Amniotic stem cell (primary cell): Measurements from ENCODE around the gene PIK3AP1.
"Not testable (repeated sequence)": the region's sequence is repeated elsewhere in the genome, so short reads cannot be mapped to it uniquely, and the experiment has no call there.

ENCODE experiments used
- DNase-seq: peaks from one replicate; lab custom pipeline; 2025; lab: John Stamatoyannopoulos, UW

The PIK3AP1 gene

DNA sequence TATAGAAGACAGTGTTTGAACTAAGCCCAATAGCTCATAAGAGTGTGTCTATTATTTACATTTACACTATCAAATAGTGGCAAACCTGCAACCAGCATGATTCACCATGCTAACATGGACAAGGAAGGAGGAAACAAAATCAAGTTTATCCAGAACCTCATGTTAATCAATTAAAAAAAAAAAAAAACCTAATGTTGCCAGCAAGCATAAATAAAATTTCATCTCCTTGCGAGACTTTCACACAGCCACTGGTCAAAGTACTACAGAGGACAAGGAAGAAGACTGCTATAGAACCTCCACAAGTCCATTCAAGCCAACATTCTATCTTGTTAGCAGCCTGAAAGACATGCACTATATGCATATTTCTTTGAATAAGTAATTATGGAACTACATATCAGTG, 143.2 kb downstream of the PIK3AP1 start:
- no peak for DNase-seq

DNA sequence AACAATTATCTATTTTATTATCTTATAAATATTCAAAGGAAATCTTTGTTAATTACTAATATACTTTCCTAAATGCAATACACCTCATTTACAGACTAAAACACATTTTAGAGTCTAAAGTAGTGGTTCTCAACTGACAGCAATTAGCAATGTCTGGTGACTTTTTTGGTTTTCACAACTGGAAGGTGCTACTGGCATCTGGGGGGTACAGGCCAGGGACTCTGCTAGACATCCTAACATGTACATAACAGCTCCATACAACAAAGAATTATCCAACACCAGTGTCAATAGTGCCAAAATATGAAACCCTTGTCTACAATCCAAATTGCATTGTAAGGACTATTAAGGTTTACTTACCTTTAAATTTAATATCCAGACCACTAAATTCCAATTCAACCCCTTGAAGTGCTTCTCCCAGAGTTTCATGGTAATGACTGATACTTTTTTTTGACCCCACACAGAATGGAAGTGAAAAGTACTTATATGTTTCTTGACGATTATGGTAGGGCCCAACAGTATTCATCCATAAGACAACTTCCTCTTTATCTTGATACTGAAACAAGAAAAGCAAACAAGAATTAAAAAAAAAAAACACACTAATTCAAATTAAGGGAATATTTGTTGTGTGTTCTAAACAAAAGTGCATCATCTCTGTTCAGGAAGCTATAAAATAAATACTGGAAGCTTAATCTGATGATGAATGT, 143.9 kb downstream of the PIK3AP1 start:
- DNase-seq, result no peak

DNA sequence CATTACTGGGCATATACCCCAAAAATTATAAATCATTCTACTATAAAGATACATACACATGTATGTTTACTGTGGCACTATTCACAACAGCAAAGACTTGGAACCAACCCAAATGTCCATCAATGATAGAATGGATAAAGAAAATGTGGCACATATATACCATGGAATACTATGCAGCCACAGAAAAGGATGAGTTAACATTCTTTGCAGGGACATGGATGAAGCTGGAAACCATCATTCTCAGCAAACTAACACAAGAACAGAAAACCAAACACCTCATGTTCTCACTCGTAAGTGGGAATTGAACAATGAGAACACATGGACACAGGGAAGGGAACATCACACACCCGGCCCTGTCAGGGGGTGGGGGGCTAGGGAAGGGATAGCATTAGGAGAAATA, 145.8 kb downstream of the PIK3AP1 start:
- DNase-seq, result not testable (repeated sequence)

DNA sequence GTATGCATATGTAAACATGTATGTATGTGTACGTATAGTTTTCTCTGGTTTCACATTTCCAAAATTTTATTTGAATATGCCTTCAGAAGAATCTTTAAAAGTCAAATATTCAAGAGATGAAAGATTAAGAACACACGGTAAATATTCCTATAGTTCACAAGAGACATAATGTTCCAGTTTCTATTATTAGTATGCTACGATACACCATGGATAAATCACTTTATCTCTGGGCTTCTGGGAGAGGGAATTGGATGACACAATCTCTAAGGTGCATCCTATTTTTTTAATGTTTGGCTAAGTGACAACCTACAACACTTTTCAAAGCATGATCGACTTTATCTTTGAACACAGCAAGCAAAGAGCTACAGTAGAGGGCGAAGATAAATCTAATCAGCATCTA, 147.3 kb downstream of the PIK3AP1 start:
- no peak for DNase-seq

DNA sequence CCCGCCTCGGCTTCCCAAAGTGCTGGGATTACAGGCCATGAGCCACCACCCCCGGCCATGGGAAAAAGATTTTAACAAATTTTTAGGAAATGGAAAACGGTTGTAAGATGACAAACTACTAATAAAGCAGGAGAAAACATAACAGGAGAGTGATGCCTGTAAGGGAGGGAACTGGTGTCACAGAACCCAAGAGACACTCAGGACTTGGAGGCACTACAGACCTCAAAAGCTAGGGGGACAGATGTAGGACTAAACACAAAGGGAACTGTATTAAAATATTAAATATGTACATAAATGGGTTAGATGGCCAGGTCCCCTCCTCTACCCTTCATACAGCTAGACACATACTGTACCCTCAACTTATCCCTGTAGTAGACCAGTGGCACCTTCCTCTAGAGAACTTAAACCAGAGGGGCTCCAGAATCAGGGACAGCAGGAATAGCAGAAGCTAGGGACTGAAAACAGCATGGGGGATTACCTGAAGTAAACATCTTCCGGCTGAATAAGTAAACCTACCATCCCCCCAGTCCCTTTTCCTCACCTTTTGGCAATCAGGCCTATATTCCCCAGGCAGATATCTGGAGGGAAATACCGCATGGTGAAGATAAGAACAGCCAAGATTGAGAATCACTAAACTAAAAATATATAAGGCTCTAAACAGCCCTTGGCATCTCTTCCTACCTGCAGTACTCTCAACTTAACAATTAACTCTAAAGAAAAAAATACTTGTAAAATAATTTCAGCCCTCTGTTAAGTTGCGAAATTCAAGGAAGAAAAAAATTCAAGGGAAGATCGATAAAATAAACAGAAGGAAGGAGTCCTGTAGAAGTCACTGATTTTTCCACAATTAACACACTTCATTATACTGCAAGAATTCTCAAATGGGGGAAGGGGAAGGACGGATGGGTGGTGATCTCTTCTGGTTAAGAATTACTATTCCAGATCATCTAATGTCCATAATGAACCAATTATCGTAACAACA, 149.0 kb downstream of the PIK3AP1 start:
- no peak for DNase-seq

DNA sequence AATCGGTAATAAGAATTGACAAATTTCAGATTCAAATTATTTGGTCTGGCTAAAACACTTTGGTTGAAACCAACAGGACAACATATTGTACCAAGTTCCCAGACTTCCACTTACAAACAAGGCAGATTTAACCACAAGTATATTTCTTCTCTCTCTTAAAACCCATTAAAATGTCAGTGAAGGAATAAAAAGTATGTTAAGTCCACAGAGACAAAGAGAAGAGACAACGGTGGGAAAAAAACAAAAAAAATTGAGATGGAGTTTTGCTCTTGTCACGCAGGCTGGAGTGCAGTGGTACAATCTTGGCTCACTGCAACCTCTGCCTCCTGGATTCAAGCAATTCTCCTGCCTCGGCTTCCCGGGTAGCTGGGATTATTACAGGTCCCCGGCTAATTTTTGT, 149.8 kb downstream of the PIK3AP1 start:
- DNase-seq, result no peak

DNA sequence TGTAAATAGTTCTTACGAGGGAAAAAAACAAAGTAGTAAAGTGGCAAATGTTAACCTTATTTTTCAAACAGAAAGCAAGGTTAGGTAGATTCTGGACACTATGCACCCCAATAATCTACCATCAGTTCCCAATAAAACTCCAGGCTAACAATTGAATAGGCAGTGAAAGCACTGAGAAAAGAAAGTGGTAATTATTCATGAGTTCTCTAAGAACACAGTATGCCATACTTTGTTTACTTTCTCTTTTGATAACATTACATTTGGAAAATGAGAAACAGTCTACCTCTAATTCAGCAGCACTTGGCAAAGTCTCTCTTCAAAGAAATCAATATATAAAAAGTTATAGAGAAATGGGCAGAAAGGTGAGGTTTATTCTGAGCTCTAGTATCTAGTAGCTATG, 151.9 kb downstream of the PIK3AP1 start:
- no peak for DNase-seq

DNA sequence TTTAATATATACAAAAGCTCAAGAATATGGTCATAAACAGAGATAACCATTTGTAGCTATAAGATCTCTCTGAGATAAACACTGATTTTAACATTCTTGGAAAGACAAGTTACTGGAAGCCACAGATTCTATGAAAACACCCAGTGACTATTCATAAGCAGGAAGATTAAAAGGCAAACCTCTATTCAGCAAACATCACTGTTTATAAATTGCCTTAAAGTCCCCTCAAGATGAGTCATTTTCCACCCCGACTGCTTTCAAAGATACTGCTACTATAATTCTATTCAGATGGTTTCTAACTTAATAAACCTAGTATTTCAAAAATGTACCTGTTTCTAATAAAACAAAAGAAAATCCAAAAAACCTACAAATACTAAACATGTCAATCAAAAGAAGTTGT, 154.5 kb downstream of the PIK3AP1 start:
- DNase-seq, result no peak

DNA sequence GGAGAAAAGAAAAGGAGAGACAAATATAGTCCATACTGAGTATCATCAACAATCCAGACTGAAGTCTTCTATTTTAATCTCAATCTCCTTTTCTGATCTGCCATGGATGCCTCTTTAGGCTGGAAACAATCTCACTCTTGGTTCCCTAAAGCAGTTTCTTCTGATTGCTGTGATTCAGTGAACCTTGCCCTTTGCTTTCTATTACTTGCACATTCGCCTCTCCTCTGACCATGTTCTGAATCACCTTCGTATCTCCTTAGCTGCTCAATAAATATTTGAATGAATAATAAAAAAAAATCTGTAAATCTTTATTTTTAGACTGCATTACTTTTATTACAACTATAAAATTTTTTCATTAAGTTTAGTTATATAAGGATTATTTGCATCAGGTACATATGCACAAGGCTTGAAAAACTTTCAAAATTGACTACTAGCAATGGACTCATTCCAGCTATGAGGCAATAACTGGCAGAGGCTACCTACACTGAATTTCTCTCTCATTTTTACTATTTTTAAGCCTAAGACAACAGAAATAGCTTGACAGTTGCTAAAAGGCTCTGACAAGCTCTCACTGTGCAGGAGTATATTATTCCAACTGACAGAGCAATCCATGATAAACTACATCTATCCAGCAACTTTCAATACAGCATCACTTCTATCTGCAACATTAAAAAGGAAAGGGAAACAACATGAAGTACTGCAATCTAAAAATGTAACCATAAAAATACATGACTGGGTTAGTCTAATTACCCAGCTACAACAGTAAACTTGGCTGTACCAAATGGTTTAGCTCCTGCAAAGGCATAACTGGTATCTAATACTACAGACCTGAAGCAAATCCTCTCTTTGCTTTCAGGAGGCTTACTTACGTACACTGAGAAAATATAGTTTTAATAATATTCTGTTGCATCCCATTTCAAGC, 159.1 kb downstream of the PIK3AP1 start:
- no peak for DNase-seq

DNA sequence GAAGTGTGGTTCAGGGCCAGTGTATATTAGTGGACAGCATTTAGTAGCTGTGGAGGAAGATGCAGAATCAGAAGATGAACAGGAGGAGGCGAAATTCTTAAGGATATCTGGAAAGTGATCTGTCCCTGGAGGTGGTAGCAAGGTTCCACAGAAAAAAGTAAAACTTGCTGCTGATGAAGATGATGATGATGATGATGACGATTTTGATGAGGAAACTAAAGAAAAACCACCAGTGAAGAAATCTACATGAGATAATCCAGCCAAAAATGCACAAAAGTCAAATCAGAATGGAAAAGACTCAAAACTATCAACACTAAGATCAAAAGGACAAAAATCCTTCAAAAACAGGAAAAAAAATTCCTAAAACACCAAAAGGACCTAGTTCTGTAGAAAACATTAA, 159.8 kb downstream of the PIK3AP1 start:
- no peak for DNase-seq

DNA sequence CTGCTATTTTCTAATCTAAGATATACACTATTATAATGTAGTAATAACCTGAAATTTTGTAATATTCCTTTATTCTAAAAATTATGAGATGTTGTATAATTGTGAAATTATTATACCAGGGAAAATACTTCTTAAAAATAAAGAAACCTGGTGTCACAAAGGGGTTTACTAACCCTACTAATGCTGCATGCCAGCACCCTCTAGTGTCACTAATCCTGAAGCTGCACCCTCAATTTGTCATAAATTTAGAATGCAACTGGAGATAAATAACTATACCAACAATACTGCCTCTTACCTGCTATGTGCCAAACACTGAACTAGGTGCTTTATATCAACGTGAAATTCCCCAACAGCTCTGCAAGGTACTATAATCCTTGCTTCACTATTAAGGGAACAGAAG, 164.3 kb downstream of the PIK3AP1 start:
- no peak for DNase-seq

DNA sequence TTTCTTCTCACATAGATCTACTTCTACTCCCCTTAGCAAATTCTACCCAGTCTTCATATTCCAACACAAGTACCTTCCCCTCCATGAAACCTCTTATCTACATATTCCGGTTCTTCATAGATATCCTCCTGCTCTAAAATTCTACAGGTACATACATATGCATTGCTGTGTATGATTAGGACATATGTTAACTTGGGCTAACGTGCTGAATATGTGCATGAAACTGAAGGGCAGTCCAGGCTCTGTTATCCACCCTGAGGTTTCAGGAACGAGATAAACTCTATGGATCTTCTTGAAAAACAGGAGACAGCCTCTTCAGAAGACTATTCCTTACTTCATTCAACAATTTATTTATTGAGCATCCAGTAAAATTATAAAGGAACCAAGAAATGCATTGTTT, 165.0 kb downstream of the PIK3AP1 start:
- DNase-seq, result no peak

DNA sequence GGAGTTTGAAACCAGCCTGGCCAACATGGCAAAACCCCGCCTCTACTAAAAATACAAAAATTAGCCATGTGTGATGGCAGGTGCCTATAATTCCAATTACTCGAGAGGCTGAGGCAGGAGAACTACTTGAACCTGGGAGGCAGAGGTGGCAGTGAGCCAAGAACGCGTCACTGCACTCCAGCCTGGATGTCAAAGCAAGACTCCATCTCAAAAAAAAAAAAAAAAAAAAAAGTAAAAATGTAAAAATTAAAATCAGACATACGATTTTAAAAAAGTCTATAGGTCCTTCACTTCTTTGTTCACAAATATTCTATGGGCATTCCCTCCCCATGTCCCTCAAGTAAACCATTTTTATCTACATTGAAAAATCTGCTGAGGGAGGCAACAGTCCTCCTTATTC, 171.7 kb downstream of the PIK3AP1 start:
- DNase-seq, result no peak

DNA sequence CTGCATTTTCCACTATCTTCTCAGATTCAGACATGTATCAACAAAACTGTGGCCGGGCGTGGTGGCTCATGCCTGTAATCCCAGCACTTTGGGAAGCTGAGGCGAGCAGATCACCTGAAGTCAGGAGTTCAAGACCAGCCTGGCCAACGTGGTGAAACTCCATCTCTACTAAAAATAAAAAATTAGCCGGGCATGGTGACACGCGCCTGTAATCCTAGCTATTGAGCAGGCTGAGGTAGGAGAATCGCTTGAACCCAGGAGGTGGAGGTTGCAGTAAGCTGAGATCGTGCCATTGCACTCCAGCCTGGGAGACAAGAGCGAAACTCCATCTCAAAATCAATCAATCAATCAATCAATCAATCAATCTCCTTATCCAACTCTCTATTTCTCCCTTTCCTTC, 174.8 kb downstream of the PIK3AP1 start:
- not testable (repeated sequence) for DNase-seq
